SK-N-SH treated with all-trans-retinoic acid at 6 μM for 48 hours (cell line): ENCODE measurements around the gene KCP.

Source experiments
- ATAC-seq: fragments of 200-7000 bp; cut with Tn5 transposase; 3 replicates; pipeline ENCODE4 v1.9.1; 2020; ENCODE audit warnings: mild to moderate bottlenecking, moderate library complexity
- ARNTL ChIP-seq: fragments of 450-650 bp; formaldehyde crosslinking; IDR thresholded peaks from 2 replicates; pipeline ENCODE4 v1.5.0; 2020; ENCODE audit warnings: low read depth, mild to moderate bottlenecking, moderate library complexity, borderline replicate concordance
- CSDC2 ChIP-seq: fragments of 250-450 bp; sonication (Bioruptor Pico); IDR thresholded peaks from 2 replicates; pipeline ENCODE4 v1.5.0; 2020; ENCODE audit warnings: mild to moderate bottlenecking, moderate library complexity
- CSRNP3 ChIP-seq: fragments of 250-450 bp; sonication (Bioruptor Pico); IDR thresholded peaks from 2 replicates; pipeline ENCODE4 v1.5.1; 2021; ENCODE audit warnings: mild to moderate bottlenecking, moderate library complexity
- ESRRG ChIP-seq: fragments of 250-450 bp; sonication (Bioruptor Pico); IDR thresholded peaks from 2 replicates; pipeline ENCODE4 v1.6.1; 2021; ENCODE audit warnings: mild to moderate bottlenecking
- GLIS3 ChIP-seq: fragments of 250-450 bp; sonication (Bioruptor Pico); IDR thresholded peaks from 2 replicates; pipeline ENCODE4 v1.5.0; 2020; ENCODE audit warnings: mild to moderate bottlenecking, moderate library complexity
- ISL1 ChIP-seq: fragments of 250-450 bp; sonication (Bioruptor Pico); IDR thresholded peaks from 2 replicates; pipeline ENCODE4 v2.1.2; 2022; ENCODE audit warnings: mild to moderate bottlenecking, moderate library complexity
- OSR1 ChIP-seq: fragments of 250-450 bp; sonication (Bioruptor Pico); IDR thresholded peaks from 2 replicates; pipeline ENCODE4 v1.8.0; 2022; ENCODE audit warnings: moderate library complexity, mild to moderate bottlenecking, inconsistent platforms
- PATZ1 ChIP-seq: fragments of 250-450 bp; sonication (Bioruptor Pico); IDR thresholded peaks from 2 replicates; pipeline ENCODE4 v1.8.0; 2020; ENCODE audit warnings: mild to moderate bottlenecking, moderate library complexity, borderline replicate concordance
- PPARA ChIP-seq: fragments of 250-450 bp; sonication (Bioruptor Pico); IDR thresholded peaks from 2 replicates; pipeline ENCODE4 v1.5.0; 2020; ENCODE audit warnings: mild to moderate bottlenecking, borderline replicate concordance
- RARB ChIP-seq: fragments of 250-450 bp; sonication (Bioruptor Pico); IDR thresholded peaks from 2 replicates; pipeline ENCODE4 v1.8.0; 2021; ENCODE audit warnings: mild to moderate bottlenecking, moderate library complexity
- SNAI2 ChIP-seq: fragments of 250-450 bp; sonication (Bioruptor Pico); IDR thresholded peaks from 2 replicates; pipeline ENCODE4 v1.5.0; 2020; ENCODE audit warnings: mild to moderate bottlenecking, moderate library complexity
- TCF4 ChIP-seq: fragments of 250-450 bp; sonication (Bioruptor Pico); IDR thresholded peaks from 2 replicates; pipeline ENCODE4 v1.8.0; 2021; ENCODE audit warnings: mild to moderate bottlenecking, moderate library complexity, borderline replicate concordance
- TOX ChIP-seq: fragments of 250-450 bp; sonication (Bioruptor Pico); IDR thresholded peaks from 2 replicates; pipeline ENCODE4 v1.8.0; 2021; ENCODE audit warnings: mild to moderate bottlenecking, moderate library complexity, borderline replicate concordance
- ZC3H10 ChIP-seq: fragments of 250-450 bp; sonication (Bioruptor Pico); IDR thresholded peaks from 2 replicates; pipeline ENCODE4 v1.5.1; 2021; ENCODE audit warnings: mild to moderate bottlenecking, moderate library complexity
- ZFP3 ChIP-seq: fragments of 250-450 bp; sonication (Bioruptor Pico); IDR thresholded peaks from 2 replicates; pipeline ENCODE4 v1.5.0; 2020; ENCODE audit warnings: mild to moderate bottlenecking, moderate library complexity
- ZFP30 ChIP-seq: fragments of 450-650 bp; formaldehyde crosslinking; IDR thresholded peaks from 2 replicates; pipeline ENCODE4 v1.5.0; 2022; ENCODE audit warnings: mild to moderate bottlenecking, moderate library complexity
- ZNF565 ChIP-seq: fragments of 450-650 bp; formaldehyde crosslinking; conservative IDR thresholded peaks from 2 replicates; pipeline ENCODE4 v1.5.0; 2020; ENCODE audit warnings: low read depth, mild to moderate bottlenecking, moderate library complexity
- ZNF70 ChIP-seq: fragments of 450-650 bp; formaldehyde crosslinking; IDR thresholded peaks from 2 replicates; pipeline ENCODE4 v1.5.0; 2020; ENCODE audit warnings: mild to moderate bottlenecking, moderate library complexity
- ZNF8 ChIP-seq: fragments of 450-650 bp; formaldehyde crosslinking; IDR thresholded peaks from 2 replicates; pipeline ENCODE4 v1.5.0; 2020; ENCODE audit warnings: mild to moderate bottlenecking, moderate library complexity
- TF ChIP-seq, protein P1 (sequence below): fragments of 250-450 bp; sonication (Bioruptor Pico); IDR thresholded peaks from 2 replicates; pipeline ENCODE4 v1.8.0; 2021; ENCODE audit warnings: low read depth, mild to moderate bottlenecking, moderate library complexity, borderline replicate concordance

KCP gene

DNA sequence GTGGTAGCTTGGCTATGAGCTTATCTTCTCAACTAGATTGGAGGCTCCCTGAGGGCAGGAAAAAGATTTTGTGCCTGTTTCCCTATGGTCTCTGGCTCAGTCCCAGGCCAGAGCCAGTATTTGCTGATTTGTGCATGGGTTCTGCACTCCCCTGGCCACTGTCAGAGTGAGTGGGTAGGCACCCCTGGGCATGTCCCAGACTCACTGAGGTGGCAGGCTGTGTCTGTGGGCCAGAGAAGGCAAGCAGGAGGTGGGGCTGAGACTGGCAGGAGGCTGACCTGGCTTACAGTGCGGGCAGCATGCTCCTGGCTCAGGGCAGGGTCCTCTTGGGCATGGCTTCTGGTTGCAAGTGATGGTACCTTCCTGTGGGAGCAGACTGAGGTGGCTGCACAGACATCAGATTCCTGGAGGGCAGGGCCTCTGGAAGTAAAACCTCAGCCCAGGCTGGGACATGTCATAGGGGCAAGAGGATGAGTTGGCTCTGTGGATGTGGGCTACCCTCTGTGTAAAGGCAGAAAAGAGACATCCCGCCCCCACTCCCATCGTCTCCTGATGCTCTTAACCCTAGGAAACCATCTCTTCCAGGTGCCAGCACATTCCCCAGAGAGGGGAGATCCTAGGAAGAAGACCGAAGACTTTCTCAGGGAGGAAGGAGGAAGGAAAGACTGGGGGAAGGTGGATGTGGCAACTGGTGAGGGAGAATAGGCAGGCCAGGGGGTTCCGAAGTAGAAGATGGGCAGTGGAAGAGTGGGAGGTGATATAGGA lies 4.3 kb downstream of the KCP start:
- TF ChIP-seq SNAI2 (CRISPR knock-in tag), result no peak
- TF ChIP-seq ZNF565 (CRISPR knock-in tag), result no peak
- no peak for TF ChIP-seq ESRRG (CRISPR knock-in tag)
- TF ChIP-seq ZFP3 (CRISPR knock-in tag), result no peak
- no peak for TF ChIP-seq OSR1
- TF ChIP-seq CSRNP3 (CRISPR knock-in tag), result no peak
- no peak for TF ChIP-seq RARB (CRISPR knock-in tag)
- no peak for TF ChIP-seq ZFP30 (CRISPR knock-in tag)
- no peak for TF ChIP-seq ZC3H10
- TF ChIP-seq TCF4 (CRISPR knock-in tag), result no peak
- TF ChIP-seq, protein P1, sequence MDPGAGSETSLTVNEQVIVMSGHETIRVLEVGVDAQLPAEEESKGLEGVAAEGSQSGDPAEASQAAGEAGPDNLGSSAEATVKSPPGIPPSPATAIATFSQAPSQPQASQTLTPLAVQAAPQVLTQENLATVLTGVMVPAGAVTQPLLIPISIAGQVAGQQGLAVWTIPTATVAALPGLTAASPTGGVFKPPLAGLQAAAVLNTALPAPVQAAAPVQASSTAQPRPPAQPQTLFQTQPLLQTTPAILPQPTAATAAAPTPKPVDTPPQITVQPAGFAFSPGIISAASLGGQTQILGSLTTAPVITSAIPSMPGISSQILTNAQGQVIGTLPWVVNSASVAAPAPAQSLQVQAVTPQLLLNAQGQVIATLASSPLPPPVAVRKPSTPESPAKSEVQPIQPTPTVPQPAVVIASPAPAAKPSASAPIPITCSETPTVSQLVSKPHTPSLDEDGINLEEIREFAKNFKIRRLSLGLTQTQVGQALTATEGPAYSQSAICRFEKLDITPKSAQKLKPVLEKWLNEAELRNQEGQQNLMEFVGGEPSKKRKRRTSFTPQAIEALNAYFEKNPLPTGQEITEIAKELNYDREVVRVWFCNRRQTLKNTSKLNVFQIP (CRISPR knock-in tag), result no peak
- no peak for TF ChIP-seq PATZ1 (CRISPR knock-in tag)
- no peak for TF ChIP-seq ISL1 (CRISPR knock-in tag)
- no peak for TF ChIP-seq PPARA (CRISPR knock-in tag)
- TF ChIP-seq GLIS3, result no peak
- TF ChIP-seq ZNF8 (CRISPR knock-in tag), result no peak
- no peak for TF ChIP-seq TOX (CRISPR knock-in tag)
- TF ChIP-seq CSDC2 (CRISPR knock-in tag), result no peak
- TF ChIP-seq ZNF70, result no peak
- TF ChIP-seq ARNTL (CRISPR knock-in tag), result no peak
- ATAC-seq, result no peak

- peak; percentile 86 for ATAC-seq
- TF ChIP-seq ZFP3 (CRISPR knock-in tag), result no peak
- no peak for TF ChIP-seq CSRNP3 (CRISPR knock-in tag)
- no peak for TF ChIP-seq TOX (CRISPR knock-in tag)
- TF ChIP-seq GLIS3, result no peak
- TF ChIP-seq ISL1 (CRISPR knock-in tag), result no peak
- no peak for TF ChIP-seq TCF4 (CRISPR knock-in tag)
- TF ChIP-seq, protein P1 (CRISPR knock-in tag), result no peak
- TF ChIP-seq ESRRG (CRISPR knock-in tag), result no peak
- no peak for TF ChIP-seq PATZ1 (CRISPR knock-in tag)
- no peak for TF ChIP-seq PPARA (CRISPR knock-in tag)
- no peak for TF ChIP-seq ZNF565 (CRISPR knock-in tag)
- no peak for TF ChIP-seq CSDC2 (CRISPR knock-in tag)
- no peak for TF ChIP-seq ZC3H10
- TF ChIP-seq ZFP30 (CRISPR knock-in tag), result no peak
Measured at GRCh38 chr7:128904381-128905197, 5.9 kb downstream of the KCP start.
